HL-60 (cell line): ENCODE results near the gene MAN2B2.

Source experiments
- DNase-seq, 2 experiments: peaks; one replicate each; pipeline ENCODE4 v3.0.0-alpha.2; 2010 to 2020; ENCODE audit warnings: low read depth in 1 of 2, low spot score in 1 of 2
- H3K27ac ChIP-seq: fragments of 250-450 bp; sonication (Bioruptor Pico); replicated peaks from 2 replicates; pipeline ENCODE4 v1.5.1; 2020; ENCODE audit warnings: mild to moderate bottlenecking, moderate library complexity
- H3K27me3 ChIP-seq: fragments of 250-450 bp; sonication (Bioruptor Pico); 2 replicates; pipeline ENCODE4 v1.5.1; 2021; ENCODE audit warnings: mild to moderate bottlenecking, moderate library complexity; ENCODE audit not compliant: insufficient read depth, poor library complexity, severe bottlenecking
- H3K4me3 ChIP-seq: replicated peaks from 2 replicates; pipeline ENCODE4 v1.5.1; 2011; ENCODE audit warnings: mild to moderate bottlenecking, control low read depth, low read length; ENCODE audit not compliant: insufficient read depth
- GABPA ChIP-seq: IDR thresholded peaks from 2 replicates; pipeline ENCODE4 v1.6.1; 2012; ENCODE audit warnings: low read depth
- POLR2AphosphoS5 ChIP-seq: IDR thresholded peaks from 2 replicates; pipeline ENCODE4 v1.6.1; 2012; ENCODE audit warnings: low read depth
- SPI1 ChIP-seq: IDR thresholded peaks from 2 replicates; pipeline ENCODE4 v1.6.1; 2012; ENCODE audit warnings: low read depth, mild to moderate bottlenecking, borderline replicate concordance
- long read RNA-seq: library from polyadenylated mRNA; unstranded; transcript quantifications from one replicate; pipeline ENCODE4 v2.0.0, GENCODE V29; 2020
- TF ChIP-seq, protein P1 (sequence below): IDR thresholded peaks from one replicate; pipeline ENCODE4 v1.5.1; 2011; ENCODE audit warnings: low read length, control low read depth, inconsistent platforms; ENCODE audit not compliant: insufficient read depth
- TF ChIP-seq, protein P2 (sequence below): IDR thresholded peaks from 2 replicates; pipeline ENCODE4 v1.6.1; 2012; ENCODE audit warnings: low read depth; ENCODE audit not compliant: insufficient replicate concordance

MAN2B2 gene
- long read RNA-seq, full-length matches to known transcripts: 79 of 112 reads
- long read RNA-seq, partial matches to known transcripts: 23 of 112 reads
- long read RNA-seq, other reads (novel, unspliced or antisense): 10 of 112 reads

DNA sequence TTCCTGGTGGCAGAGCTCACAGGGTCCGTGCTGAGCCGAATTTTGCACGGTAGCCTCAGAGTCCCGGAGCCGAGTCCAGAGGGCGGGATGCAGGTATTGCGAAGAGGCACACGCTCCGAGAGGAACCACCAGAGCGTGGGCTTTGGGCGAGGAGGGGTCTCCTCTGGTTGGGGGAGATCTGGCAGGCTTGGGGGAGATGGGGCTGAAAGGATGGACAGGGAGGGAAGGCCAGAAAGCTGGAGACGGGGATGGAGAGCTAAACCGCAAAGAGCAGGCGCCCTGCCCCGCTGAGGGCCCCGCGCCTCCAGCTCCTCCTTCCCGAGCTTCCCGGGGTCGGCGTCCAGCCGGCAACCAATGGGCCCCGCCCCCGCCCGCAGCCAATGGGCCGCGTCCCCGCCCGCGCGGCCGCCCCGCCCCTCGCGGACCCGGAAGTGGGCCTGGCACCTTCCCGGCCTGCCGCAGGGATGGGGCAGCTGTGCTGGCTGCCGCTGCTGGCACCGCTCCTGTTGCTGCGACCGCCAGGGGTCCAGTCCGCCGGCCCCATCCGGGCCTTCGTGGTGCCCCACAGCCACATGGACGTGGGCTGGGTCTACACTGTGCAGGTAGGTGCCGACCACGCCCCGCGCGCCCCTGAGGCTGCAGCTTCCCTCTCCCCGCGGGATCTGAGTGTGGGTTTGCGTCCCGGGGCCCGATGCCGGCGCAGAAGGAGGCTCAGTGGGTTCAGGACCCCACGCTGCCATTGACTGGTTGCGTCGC lies at the start of gene MAN2B2:
Gene MAN2B2 (plus strand): TSS at position 443 of the 756 bp plus-strand sequence. CDS start 22 bp downstream, at position 465.
- Histone ChIP-seq H3K27ac (peak within 1 kb of the TSS; percentile 70), H3K27me3 (peaks cover 2% of the 10 kb centered on the region), H3K4me3 (peak within 1 kb of the TSS; percentile 94)
- TF ChIP-seq, protein P1, sequence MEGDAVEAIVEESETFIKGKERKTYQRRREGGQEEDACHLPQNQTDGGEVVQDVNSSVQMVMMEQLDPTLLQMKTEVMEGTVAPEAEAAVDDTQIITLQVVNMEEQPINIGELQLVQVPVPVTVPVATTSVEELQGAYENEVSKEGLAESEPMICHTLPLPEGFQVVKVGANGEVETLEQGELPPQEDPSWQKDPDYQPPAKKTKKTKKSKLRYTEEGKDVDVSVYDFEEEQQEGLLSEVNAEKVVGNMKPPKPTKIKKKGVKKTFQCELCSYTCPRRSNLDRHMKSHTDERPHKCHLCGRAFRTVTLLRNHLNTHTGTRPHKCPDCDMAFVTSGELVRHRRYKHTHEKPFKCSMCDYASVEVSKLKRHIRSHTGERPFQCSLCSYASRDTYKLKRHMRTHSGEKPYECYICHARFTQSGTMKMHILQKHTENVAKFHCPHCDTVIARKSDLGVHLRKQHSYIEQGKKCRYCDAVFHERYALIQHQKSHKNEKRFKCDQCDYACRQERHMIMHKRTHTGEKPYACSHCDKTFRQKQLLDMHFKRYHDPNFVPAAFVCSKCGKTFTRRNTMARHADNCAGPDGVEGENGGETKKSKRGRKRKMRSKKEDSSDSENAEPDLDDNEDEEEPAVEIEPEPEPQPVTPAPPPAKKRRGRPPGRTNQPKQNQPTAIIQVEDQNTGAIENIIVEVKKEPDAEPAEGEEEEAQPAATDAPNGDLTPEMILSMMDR: no peak
- TF ChIP-seq POLR2AphosphoS5: peak; percentile 80
- TF ChIP-seq, protein P2, sequence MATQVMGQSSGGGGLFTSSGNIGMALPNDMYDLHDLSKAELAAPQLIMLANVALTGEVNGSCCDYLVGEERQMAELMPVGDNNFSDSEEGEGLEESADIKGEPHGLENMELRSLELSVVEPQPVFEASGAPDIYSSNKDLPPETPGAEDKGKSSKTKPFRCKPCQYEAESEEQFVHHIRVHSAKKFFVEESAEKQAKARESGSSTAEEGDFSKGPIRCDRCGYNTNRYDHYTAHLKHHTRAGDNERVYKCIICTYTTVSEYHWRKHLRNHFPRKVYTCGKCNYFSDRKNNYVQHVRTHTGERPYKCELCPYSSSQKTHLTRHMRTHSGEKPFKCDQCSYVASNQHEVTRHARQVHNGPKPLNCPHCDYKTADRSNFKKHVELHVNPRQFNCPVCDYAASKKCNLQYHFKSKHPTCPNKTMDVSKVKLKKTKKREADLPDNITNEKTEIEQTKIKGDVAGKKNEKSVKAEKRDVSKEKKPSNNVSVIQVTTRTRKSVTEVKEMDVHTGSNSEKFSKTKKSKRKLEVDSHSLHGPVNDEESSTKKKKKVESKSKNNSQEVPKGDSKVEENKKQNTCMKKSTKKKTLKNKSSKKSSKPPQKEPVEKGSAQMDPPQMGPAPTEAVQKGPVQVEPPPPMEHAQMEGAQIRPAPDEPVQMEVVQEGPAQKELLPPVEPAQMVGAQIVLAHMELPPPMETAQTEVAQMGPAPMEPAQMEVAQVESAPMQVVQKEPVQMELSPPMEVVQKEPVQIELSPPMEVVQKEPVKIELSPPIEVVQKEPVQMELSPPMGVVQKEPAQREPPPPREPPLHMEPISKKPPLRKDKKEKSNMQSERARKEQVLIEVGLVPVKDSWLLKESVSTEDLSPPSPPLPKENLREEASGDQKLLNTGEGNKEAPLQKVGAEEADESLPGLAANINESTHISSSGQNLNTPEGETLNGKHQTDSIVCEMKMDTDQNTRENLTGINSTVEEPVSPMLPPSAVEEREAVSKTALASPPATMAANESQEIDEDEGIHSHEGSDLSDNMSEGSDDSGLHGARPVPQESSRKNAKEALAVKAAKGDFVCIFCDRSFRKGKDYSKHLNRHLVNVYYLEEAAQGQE: peak; percentile 50
- peak; percentile 61 to 79 for DNase-seq

DNA sequence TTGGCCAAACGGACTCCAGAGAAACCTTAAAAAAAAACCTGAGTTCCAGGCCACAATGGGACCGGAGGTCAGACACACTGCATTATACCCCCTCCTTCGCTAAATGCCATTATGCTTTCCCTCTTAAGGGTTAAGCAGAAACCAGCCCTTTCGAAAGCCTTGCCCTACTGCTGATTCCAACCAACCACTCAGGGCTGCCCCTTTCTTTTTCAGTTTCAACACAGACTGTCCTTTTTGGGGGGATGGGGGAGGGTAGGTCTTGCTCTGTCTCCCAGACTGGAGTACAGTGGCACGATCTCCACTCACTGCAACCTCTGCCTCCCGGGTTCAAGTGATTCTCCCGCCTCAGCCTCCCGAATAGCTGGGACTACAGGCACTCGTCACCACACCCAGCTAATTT lies 49.5 kb upstream of the MAN2B2 start:
- Histone ChIP-seq H3K27ac (no peak overlapping the region), H3K27me3 (no peaks in the 10 kb centered on the region), H3K4me3 (no peak overlapping the region)
- TF ChIP-seq, protein P2: no peak
- TF ChIP-seq, protein P1: no peak
- no peak for TF ChIP-seq POLR2AphosphoS5
- TF ChIP-seq GABPA: no peak
- no peak for TF ChIP-seq SPI1
- no peak for DNase-seq

DNA sequence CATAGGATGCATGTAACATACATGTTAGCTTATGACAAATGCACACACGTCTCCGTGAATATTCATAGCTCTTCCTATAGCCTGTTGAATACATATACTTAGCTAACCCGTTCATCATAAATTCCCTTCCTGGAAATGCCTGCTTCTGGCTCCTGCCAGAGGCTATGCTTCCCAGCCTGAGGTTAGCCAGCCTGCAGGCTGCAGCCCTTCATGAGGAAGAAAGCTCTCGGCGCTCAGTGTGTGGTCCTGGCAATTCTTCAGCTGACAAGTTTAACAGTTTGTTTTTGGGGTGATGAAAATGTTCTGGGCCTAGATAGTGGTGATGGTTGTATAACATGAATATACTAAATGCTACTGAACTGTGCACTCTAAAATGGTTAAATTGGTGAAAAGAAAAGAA lies 48.8 kb upstream of the MAN2B2 start:
- H3K4me3 ChIP-seq: no peak overlapping the region
- DNase-seq: no peak
- H3K27me3 ChIP-seq: no peaks in the 10 kb centered on the region
- TF ChIP-seq SPI1 (no peak), GABPA (no peak), POLR2AphosphoS5 (no peak)
- TF ChIP-seq, protein P2: no peak
- TF ChIP-seq, protein P1: no peak
- no peak overlapping the region for H3K27ac ChIP-seq
